Occipital lobe (tissue), 2 donors: ENCODE data around the gene KCNJ16. TPM values are rescaled to one million over a fixed set of nuclear protein-coding genes. Genes with fewer than 3 reads are reported as not detected.

Experiments
- DNase-seq: peaks from one replicate; lab custom pipeline; 2025; lab: John Stamatoyannopoulos, UW
- total RNA-seq: library from RNA; depleted of rRNA; stranded (reverse); fragments of >200 nt; gene quantifications from one replicate; pipeline ENCODE4 v1.2.3, GENCODE V29; 2014

The KCNJ16 gene
- total RNA-seq, 1 donor from 2014 or later = 5.3 TPM

DNA sequence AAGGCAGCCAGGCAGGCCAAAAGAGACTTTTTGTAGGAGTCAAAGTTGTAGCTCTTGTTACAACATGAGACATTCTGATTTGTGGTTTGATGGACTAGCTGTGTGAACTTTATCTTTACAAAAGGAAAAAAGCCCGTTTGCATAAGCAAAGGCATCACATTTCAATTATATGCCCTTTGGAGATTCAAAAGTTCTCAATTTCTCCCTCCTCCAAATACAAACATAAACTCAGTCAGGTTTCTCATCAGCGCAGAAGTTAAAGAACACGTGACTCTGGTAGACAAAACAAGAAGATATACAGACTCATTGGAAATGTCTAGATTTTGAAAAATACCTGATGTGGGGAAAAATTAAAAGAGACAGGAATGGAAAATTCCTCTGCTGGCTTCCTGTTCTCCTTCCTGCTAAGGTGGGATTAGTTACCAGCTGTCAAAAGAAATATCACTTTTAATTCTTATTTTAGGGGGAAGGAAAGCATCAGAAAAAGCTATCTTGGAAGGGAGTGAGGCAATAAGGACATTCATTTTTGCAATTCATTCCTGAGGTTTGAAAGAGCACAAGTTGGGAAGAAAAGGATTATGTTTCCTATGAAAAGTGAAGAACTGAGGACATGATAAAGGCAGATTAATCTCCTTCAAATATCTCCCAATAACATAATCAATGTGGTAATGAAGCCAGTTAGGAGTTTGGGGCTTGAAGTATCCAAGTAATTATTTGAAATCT lies 4.6 kb upstream of the KCNJ16 start:
- no peak for DNase-seq

DNA sequence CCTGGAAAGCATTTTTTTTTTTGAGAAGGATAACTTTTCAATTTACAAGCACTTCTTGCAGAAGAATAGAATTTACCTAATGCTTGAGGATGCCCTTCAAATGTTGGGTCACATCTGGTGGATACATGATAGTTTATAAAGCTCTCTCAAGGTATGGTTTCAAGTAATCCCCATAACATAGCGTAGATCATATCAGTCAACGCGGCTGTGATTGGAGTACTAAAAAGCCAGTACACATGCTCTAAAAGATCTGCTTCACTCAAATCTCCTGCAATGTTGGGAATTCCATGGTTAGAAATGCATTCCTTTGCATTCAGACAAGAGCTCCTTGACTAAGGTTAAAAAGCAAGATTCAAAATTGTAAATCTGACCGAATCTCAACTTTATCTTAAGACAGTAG lies 3.9 kb upstream of the KCNJ16 start:
- no peak for DNase-seq

DNA sequence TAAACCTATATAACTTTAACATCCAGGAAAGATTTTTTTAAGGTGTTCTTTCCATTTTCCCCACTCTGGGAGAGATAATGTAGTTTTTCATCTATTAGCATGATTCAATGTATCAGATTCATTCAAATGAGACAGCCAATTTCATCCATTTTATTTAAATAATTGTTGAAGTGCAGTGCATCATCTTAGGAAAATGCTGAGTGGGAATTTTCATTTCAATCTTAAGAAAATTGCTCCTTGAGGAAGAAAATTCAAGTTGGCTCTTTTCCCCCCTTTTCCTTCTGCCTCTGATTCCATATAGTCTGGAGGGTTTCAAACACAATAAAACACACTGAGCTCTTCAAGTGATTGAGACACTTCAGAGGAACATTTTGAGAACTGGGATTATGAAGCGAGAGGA lies 3.4 kb upstream of the KCNJ16 start:
- DNase-seq = no peak

DNA sequence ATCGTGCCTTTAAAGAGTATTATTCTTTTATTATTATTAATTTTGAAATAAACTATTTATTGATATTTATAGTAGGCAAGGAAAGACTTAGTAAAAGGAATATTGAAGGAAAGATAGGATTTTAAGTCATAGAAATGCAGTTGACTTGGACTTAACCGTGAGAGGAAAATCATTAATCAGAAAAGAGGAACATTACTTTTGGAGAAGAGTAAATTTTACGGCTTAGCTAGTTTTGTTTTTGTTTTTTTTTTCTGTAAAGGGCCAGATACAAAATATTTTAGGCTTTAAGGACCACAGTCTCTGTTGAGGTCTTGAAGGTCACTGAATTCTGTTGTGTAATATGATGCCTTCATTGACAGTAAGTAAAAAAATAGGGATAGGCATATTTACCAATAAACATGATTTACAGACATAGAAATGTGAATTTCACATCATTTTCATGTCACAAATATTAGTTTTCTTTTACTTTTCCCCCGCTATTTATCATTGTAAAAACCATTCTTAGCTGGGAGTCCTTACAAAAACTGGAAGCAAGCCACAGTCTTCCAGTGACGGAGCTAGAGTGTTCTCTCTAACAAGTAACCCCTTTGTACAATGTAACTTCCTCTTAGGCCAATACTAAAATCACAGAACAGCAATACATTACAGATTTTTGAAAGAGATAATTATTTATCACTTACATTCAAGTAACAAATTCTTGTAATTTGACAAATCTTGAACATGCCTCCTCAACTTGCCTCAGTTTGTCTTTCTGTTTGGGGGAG lies 2.3 kb upstream of the KCNJ16 start:
- DNase-seq = no peak

DNA sequence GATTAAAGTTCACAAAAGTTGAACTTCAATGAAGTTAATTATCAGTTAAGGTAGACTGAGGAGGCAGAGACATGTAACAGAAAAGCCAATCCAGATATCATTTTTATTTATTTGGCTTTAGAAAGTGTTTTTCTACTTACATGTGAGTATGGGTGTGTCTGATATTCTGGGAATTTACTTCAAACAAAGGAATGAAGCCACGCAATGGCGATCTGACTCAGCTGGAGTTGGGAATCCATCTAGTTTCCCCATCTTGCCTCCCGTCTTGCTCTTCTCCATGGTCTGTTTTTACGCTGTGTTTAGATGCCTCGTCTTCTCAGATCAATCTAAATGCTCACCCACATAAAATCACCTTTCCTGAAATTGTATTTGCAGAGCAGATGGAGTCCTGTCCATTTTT lies 1.7 kb upstream of the KCNJ16 start:
- DNase-seq = no peak

DNA sequence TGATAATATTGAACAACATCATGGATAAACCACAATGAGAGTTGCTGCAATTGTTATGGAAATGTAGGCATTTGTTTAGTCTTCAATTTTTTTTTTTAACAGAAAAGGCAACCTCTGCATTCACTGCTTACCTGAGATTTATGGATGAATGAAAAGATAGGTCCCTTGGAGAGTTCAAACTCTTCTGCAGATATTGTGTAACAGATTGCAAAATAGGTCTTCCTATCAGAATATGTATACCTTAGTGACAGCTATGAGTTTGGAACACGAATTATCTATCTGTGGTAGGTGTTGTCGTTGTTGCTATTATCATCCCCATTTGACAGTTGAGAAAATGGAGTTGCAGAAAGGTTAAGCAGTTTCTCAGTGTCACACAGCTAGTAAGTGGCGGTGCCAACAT lies 1.2 kb upstream of the KCNJ16 start:
- no peak for DNase-seq

DNA sequence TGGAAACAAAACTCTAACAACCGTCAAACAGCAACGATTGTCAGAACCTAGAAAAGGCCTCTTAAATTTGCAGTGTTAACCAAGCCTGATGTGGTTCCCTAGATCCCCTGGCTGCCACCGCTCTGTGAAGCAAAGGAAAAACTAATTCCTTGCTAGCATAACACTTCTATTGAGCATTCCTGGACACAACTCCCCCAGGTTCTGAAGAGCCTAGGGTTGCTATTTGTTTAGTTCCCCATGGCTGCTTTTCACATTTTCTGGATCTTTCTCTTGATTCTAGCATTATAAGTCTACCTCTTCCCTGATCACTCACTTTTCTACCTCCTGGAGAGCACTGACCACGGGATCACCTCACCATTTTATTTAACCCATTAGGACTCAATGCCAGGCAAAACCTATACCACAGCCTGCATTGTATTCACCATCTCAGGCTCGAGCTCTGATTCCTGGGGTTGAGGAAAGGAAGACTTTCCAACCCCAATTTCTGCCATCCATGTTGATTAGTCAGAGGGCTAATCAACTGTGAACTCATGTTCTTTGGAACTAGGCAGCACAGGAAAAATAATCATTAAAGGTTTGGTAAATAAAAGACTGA lies 692 bp upstream of the KCNJ16 start:
- DNase-seq = no peak

DNA sequence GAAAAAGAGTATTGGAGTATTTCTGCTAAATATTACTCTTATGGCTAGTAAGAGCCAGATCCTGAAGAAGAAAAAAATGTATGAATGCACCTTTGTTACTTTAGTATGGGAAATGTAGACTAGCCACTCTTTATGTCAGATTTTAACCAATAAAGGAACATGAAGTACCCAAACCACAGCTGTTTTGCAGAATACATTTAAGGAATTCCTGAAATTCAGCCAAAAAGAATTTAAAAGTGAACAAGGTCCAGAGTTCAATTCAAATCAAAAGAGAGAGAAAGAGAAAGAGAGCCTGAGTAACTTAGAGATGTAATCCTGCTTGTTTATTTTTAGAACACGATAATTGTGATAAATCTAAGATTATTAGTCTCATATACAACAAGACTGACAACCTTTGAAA lies 1.2 kb downstream of the KCNJ16 start:
- DNase-seq = no peak

DNA sequence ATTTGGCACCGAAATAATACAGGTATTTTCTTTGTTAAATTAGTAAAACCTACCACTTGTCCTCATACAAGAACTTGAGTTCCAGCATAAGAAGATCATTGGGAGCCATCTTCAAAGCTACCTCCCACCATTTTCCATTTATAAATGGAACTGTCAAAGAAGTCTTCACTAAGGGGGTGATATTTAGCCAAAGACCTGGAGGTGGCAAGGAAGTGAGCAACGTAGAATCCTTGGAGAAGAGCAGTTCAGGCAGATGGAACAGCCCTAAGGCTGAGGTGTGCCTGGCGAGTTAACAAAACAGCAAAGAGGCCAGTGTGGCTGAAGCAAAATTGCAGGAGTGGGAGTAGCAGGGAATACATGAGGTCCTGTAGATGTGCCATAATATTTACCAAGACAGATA lies 1.8 kb downstream of the KCNJ16 start:
- no peak for DNase-seq

DNA sequence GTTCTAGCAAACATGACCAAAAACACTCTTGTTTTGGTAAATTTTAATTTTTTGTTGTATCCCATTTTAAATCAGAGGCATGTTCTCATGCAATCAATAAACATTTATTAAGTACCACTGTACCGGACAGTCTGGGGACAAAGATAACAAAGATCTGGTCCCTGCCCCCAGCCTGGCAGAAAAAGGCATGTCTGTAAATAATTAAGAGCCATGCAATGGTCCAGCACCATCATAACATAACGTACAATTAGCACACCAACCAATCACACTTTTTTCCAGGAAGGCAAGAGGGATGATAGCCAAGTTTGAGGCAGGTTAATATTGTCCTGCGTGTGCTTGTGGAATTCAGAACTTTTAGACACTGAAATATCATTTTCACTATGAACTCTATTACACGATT lies 3.5 kb downstream of the KCNJ16 start:
- no peak for DNase-seq

DNA sequence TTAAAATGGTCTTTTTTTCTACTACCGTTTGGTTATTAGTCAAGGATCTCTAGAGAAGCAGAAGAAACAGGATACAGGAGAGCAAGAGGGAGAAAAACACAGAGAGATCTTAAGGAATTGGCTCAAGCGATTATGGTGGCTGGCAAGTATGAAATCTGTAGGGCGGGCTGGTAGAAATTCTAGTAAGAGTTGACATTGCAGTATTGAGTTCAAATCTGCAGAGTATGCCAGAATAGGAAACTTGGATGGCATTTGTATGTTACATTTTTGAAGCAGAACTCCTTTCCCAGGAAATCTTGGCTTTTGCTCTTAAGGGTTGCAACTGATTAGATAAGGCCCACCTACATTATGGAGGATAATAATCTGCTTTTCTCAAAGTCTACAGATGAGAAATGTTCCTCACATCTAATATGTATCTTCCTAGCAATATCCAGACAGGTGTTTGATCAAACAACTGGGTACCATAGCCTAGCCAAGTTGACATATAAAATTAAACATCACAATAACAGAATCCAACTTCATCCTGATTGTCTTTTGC lies 4.0 kb downstream of the KCNJ16 start:
- no peak for DNase-seq

DNA sequence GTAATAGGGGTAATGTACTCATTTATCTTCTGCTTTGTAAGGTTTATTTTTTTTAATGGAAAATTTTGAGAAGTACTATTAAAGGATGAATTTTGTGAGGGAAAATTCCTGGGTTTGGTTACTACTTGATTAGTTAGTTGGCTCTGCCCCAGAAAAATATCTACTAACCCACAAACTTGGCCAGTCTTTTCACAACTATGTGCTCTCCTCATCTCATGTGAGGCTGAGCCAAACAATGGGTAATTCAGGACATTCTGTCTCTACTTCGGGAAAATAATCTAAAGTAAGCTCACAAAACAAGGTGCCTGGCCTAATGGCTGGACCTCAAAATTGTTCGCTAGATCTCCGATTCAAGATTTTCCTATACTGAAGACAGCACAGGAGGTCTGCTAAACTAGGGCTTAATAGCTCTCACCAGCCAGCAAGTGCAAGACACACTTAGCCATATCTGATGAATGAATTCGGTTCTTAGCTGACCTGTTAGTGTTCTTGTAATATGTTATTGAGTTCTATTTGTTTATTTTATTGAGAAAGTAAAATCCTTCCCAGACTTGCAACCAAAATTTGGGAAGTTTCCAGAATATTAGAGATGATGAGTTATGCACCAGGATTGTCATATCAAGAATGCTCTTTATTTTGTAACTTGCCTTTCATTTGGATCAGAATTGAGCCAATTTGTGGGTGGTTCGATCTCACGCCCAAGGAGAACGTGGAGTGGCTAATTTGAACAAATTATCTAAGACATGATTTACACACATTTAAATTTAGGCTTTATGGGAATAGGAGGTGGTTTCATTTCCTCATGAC lies 5.7 kb downstream of the KCNJ16 start:
- no peak for DNase-seq

DNA sequence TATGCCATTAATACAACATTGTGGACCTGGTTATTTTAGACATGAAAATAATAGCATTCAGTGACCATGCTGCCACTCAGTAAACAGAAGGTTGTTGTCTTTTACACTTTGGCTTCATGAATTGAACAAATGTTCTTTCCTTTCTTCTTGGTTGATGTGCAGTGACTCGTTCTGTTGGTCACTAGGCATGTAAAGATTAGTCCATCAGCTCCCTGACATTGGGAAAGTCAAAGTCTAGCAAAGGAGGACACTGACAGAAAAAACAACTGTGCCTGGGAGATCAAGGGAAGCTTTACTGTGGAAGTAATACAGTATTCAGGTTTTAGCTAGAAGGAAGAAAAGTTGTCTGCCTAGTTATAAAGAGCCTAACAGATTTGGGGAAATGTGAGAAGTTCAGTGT lies 6.9 kb downstream of the KCNJ16 start:
- no peak for DNase-seq

DNA sequence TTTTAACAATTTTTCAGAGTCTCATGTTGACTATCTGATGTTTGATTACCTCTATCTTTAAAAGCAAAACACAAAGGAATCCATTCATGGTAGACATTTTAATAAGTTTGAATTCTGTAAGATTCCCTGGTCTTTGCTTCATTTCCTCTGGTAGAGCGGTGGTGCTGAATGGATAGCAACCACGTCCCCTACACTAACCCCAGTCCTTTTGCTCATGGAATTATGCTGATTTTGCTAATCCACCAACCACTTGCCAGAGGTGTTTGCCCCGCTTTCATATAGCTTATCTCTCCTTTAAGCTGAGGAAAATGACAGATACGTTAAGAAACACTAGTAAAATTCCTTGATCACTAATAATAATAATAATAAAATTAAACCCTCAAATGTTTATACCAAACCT lies 9.5 kb downstream of the KCNJ16 start:
- no peak for DNase-seq

DNA sequence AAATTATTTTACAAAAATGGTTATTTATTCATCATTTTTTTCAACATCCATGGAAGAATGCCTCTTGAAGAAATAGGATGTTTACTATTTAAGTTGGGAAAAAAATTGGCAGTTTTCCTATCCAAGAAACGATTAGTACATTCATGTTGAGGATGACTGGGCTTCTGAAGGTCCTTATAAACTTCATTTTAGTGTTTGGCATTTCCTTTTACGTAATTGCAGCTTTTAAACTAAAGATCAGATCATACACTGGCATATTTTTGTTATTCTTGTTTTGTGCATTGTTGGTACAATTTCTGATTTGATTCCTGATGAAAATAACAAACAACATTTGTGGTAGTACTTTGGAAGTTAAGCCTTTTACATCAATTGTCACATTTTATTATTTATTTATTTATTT lies 11.5 kb downstream of the KCNJ16 start:
- DNase-seq = no peak

DNA sequence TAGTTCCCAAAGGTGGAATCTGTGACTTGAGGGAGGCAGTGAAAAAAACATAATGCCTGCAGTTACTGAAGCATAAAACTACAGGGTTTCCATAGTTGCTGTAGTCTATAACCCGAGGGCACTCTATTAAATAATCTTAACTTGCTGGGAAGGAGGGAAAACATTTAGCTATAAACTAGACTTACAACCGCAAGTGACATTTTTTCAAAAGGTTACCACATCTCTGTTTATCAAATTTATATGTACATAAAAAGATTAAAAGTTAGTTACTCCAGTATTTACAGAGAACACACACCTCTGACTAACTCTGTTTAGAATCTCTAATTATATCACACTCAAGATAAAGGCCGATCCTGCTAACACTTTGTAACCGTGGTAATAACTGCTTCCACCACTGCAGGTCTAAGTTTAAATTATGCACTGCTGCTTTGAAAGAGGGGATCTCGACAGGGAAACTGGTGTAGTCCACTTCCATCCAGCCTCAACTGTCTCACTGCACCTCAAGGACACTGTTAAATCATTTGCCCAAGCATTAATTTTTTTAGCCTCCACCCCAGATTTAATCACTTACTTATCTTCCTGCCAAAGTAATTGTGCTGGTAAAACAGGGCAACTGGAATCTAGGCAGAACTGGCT lies 14.6 kb downstream of the KCNJ16 start:
- no peak for DNase-seq

DNA sequence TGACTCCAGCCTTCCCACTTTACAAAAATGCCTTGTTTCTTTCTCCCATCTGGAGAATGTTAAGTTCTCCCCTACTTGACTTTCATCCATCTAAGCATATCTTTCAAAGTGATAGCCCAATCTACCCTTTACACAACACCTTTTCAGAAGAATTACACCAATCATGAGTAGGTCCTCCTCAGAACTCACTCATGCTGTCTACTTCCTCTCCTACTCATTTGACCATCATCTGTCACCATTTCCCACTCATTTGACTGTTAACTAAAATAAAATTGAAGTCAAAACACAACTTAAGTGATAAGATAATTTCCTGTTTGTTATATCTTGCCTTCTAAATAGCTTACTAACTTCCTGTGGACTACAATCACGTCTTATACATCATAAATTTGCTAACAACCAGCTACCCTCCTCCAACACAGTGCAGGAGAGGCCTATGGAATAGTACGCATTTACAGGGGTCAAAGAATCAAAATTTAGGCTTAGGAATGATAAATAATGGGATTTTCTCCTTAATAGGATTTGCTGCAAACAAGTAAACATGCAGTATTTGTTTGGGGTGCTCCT lies 16.1 kb downstream of the KCNJ16 start:
- DNase-seq = no peak

DNA sequence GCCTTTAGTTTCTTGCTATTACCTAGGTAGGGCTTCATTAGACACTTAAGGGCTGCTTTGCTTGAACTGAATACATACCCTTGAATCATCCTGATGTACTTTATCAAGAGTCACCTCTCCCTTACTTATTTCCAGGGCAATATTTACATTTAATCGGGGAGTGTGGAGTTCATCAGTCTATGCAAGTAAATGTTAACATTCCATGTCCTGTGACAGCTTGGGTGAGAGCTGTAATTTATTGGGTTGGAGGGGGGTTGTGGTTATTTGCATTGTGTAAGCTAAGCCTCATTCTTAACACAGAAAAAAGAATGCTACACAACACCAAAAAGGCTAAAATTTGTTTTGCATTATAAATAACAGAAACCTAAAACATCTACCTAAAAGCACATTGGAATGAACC lies 16.7 kb downstream of the KCNJ16 start:
- no peak for DNase-seq

DNA sequence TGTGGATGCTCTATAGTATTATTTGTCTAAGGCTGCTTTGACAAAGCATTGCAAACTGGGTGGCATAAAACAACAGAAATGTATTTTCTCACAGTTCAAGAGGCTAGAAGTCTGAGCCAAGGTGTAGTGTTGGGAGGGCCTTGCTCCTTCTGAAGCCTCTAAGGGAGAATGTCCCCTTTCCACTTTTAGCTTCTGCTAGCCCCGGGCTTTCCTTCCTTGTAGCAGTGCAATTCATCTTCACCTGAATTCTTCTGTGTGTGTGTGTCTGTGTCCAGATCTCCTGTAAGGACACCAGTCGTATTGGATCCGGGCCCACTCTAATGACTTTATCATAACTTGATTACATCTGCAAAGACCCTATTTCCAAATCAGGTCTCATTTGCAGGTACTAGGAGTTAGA lies 18.1 kb downstream of the KCNJ16 start:
- DNase-seq = no peak

DNA sequence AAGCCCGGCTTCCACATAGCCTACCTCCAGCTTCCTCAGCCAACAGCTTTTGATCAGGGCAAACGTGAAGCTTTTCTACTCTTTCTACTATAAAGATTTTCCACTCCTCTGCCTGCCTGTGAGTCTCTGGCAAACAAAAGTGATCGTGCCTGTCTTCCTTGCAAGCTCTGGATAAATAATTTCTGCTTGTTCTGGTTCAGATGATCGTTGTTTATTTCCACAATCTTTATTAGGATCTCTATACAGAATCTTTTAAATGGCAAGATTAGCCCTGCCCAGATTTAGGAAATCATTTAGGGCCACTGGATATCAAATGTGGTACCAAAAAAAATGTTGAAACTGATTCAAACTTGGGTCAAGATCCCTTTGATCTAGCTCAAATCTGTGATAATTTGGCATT lies 20.4 kb downstream of the KCNJ16 start:
- DNase-seq = no peak

DNA sequence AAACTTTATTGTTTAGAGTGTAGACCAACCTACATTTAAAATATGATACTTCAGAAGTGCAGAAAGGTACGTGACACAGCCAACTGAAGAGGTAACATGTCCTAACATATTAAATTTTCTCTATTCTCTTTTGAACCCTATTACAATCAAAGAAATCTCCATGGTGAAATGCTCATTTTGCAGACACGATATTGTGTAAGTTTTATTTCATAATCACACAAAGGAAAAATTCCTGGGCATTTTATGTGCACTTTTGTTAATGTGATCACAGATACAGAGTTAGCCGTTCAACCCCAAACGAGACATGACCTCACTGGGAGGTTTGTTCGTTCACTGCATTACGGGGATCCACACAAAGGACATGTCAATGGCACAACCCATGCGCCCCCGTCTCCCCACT lies 21.8 kb downstream of the KCNJ16 start:
- DNase-seq = no peak
